ENCODE data around the gene REV1.

- no peak for TF ChIP-seq CTCF (IDR thresholded peaks at IDR 0.05; ENCODE audit: low read depth, low read length)
- TF ChIP-seq MAX (IDR thresholded peaks at IDR 0.05; ENCODE audit: low read depth, low read length) = no peak
Observed at GRCh38 chr2:99356853-99357252, 133.0 kb downstream of the REV1 start.
